Stimulated activated naive CD8-positive, alpha-beta T cell treated with anti-CD3 and anti-CD28 coated beads, Interleukin-15, Interleukin-2, amounts not matched to agents 100 U/mL and 50 U/mL, for 24 hours (primary cell): Measurements from ENCODE around the gene PRDM11.

ENCODE experiments used
- ATAC-seq: fragments of 150-1000 bp; cut with Tn5 transposase; one replicate; pipeline ENCODE4 v1.10.0; 2021
- DNase-seq: peaks from one replicate; pipeline ENCODE4 v3.0.0; 2021

PRDM11 gene

DNA sequence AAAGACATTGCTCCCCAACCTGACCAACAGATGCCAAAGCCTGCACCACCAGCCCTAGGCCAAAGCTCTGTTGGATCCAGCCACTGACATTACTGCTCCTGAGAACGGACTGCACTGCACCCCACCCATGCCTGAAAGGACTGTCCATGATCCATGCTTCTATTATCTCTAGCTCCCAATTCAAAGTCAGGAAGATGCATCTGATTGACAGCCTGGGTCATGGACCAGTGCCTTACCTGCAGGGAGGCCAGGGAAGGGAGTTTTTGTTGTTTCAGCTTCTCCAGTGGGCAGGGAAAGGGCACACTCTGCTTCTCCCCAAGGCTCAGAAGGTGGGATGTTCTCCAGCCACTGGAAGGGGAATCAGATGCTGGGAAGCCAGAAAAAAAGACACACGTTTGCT is 4.8 kb upstream of the PRDM11 start:
- DNase-seq: no peak
- no peak for ATAC-seq

- DNase-seq (no peak), ATAC-seq (no peak)
These were observed 4.0 kb upstream of the PRDM11 start for GRCh38 chr11:45142241-45143055.

DNA sequence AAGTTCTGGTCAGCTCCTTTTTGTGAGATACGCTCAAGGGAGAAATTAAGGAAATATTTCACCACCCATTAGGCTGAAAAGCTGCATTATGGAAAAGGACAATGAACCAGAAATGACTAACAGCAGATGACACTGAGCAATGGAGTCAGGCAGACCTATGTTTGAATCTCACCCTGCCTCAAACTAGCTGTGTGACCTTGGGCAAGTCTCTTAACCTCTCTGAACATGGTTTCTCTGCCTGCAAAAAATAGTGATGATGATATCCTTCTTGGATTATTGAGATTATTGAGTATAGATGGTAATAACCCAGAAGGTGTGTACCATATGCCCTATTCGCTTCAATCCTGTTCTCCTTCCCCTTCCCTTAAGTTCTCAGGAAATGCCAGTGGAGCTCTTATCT is 2.9 kb upstream of the PRDM11 start:
- DNase-seq: no peak
- ATAC-seq: no peak

- no peak for ATAC-seq
- no peak for DNase-seq
These were observed 2.0 kb upstream of the PRDM11 start for GRCh38 chr11:45144126-45145082.

- DNase-seq (no peak), ATAC-seq (no peak)
These were observed 1.4 kb upstream of the PRDM11 start for GRCh38 chr11:45145083-45145378.

DNA sequence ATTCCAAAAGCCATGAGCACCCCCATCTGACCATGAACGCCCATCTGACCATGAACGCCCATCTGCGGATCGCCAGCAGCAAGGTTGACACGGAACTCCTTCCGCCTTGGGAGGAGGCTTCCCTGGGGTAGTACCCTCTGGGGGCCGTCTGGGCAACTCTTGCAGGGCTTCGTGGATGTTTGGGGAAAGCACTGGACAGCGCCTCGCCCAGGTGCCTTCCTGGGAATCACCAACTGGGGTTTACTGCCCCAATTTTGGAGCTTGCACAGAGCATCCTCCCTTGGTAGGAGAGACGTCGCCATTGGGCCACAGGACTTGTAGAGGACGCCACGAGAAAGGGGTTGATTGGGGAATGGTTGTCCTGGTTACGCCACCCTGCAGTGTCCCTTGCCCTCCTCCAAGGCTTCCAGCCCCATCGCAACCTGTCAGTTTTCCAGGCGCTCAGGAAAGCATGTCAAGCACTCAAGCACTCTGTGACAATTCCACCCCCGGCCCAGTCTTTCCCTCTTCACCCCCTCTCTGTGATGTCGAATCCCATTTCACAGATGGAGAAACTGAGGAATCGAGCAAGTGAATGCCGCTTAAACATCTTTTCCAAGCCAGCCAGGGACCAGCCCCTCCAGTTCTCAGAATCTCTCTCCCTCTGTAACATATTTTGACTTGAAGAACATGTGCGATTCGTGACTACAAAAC is 914 bp upstream of the PRDM11 start:
- no peak for DNase-seq
- ATAC-seq: no peak

- ATAC-seq (peak; percentile 97), DNase-seq (peak; percentile 93)
These were observed 734 bp downstream of the PRDM11 start for GRCh38 chr11:45147017-45147728.

DNA sequence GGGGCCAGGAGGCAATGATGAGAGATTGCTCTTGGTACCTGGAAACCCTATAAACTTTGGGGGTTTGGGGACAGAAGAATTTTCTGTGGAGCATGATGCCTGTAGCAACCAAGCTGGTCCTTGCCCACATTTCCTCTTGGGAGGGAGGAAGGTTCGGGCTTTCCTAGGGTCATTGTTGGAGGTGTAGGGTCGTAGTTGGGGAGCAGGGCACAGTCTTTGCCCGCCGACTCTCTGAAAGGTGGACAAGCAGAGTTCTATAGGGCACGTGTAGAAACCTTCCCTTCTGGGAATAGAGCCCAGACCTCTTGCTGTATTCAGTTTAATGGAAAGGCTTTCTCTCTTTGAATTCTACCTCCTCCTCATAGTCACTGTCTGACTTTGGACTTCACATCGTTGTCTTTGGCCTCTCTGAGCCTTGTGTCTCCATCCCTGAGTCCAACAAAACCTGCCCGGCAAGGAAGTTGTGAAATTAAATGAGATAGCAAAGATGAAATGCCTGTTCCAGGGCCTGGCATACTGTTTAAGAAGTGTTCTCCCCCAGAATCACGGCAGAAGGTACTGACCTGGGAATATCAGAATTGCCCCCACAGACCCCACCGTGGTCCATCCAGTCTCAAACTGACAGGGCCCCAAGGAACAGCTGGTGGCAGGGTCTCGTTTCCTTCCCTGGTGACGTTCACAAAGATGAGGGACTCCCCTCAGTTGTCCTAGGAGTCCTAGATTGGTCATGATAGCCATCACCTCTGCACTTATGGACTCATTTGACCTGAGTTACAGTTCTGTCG is 1.6 kb downstream of the PRDM11 start:
- no peak for ATAC-seq

GRCh38 chr11:45149483-45150056 is 3.1 kb downstream of the PRDM11 start:
- ATAC-seq: no peak

More for the DNA sequence above, 1.6 kb downstream of the PRDM11 start:
- no peak for DNase-seq

DNA sequence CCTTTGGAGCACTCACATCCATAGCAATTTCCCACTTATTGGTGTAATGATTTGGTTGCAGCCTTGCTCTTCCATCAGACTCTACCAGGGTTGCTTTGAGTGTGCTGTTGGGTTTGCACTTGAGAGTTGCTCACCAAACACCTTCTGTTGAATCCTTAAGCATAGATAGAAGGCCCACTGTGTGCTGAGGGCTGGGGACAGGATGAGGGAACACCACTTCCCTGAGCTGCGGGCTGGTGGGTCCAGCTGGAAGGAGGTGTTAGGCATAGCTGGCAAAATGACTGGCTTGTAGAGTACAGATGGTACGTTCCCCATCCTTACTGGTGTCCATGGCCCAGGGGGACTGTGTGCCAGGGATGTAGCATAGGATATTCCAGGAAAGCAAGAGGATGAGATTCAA is 3.9 kb downstream of the PRDM11 start:
- no peak for ATAC-seq

More at GRCh38 chr11:45149483-45150056, 3.1 kb downstream of the PRDM11 start:
- no peak for DNase-seq

GRCh38 chr11:45150943-45151342 is 4.5 kb downstream of the PRDM11 start:
- ATAC-seq: no peak

More for the DNA sequence above, 3.9 kb downstream of the PRDM11 start:
- no peak for DNase-seq

DNA sequence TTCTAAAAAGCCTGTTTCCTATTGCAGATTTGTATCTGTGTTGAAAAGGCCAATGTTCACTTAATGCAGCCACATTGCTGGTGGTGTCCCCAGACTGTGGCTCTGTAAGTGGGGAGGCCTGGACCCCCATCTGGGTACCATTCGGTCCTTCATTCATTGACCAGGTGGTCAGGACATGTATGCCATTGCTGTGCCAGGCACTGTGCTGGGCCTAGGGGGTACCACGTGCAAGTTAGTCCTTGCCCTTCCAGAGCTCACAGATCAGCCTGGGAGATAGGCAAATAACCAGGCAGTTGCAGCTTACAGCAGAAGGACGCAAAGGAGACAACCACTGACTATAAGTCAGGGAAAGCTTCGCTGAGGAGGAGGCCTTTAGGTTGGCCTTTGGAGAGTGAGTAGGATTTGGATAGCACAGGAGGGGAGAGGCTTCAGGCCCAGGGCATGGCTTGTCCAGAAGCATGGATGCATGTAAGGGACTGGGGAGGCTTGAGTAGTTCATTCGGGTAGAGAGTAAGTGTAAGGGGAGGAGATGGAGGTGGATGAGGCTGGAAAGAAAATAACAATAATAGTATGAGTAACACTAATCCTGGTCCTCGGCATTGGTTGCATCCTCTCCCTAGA is 5.0 kb downstream of the PRDM11 start:
- ATAC-seq: no peak
- no peak for DNase-seq

More at GRCh38 chr11:45150943-45151342, 4.5 kb downstream of the PRDM11 start:
- no peak for DNase-seq

- ATAC-seq (no peak), DNase-seq (no peak)
These were observed 6.5 kb downstream of the PRDM11 start for GRCh38 chr11:45152740-45153595.

- DNase-seq (no peak), ATAC-seq (no peak)
These were observed 7.8 kb downstream of the PRDM11 start for GRCh38 chr11:45154276-45154675.

- ATAC-seq (no peak), DNase-seq (no peak)
These were observed 8.7 kb downstream of the PRDM11 start for GRCh38 chr11:45155058-45155551.

- no peak for DNase-seq
- no peak for ATAC-seq
These were observed 9.3 kb downstream of the PRDM11 start for GRCh38 chr11:45155627-45156180.

- DNase-seq: no peak
- no peak for ATAC-seq
These were observed 9.8 kb downstream of the PRDM11 start for GRCh38 chr11:45156201-45156600.

DNA sequence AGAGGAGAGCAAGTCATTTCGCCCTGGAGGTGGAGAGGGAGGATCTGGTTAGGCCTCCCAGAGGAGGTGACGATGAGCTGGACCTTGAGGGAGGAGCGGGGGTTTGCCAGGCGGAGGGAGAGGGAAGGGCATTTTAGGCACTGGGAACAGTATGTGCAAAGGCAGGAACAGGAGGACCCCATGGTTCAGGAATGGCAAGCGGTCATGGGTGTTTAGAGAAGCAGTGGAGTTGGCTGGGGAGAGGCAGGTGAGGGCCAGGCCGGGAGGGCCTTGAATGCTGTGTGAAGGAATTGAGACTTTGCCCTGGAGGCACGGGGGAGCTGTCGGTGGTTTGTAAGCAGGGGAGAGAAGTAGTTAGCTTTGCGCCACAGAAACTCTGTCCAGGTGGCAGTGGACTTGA is 10.3 kb downstream of the PRDM11 start:
- ATAC-seq (no peak), DNase-seq (no peak)
